ENCODE data around the gene NUCB2.

DNA sequence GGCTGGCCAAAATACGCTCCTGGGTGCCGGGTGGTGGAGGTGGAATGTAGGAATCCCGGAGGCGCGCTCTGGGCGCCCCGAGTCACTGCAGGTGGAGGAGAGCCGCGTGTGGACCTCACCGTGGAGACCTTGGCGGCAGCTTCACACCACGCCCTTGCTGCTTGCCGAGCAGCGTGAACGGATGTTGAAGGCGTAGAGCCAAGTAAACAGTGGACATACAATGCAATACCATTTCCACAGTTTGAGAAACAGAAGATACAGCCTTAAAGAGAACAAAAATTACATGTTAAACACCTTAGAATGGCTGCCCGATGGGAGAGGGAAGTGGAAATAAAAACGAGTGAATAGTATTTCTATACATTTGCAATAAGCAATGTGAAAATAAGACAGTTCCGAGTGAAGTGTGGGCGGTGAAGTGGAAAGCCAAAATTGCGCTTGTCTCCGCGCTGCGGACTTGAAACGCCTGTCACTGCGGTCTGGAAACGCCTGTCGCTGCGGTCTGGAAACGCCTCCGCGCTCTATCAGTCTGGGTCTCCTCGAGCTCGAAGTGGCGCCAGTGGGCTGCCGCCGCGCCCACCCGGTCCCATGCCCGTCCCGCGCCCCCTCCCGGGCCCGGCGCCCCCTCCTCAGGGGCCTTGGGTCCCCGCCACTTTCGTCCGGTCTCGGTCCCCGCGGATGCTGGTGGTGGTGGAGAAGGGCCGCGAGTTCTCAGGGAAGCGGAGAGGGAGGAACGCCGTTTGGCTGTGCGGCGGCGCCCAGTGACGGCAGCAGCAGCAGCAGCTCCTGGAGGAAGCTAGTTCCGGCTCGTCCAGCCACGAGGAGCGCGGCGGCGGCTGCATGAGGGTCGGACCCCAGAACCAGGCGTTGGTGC is 76.6 kb downstream of the NUCB2 start:
- TF ChIP-seq, protein P1, sequence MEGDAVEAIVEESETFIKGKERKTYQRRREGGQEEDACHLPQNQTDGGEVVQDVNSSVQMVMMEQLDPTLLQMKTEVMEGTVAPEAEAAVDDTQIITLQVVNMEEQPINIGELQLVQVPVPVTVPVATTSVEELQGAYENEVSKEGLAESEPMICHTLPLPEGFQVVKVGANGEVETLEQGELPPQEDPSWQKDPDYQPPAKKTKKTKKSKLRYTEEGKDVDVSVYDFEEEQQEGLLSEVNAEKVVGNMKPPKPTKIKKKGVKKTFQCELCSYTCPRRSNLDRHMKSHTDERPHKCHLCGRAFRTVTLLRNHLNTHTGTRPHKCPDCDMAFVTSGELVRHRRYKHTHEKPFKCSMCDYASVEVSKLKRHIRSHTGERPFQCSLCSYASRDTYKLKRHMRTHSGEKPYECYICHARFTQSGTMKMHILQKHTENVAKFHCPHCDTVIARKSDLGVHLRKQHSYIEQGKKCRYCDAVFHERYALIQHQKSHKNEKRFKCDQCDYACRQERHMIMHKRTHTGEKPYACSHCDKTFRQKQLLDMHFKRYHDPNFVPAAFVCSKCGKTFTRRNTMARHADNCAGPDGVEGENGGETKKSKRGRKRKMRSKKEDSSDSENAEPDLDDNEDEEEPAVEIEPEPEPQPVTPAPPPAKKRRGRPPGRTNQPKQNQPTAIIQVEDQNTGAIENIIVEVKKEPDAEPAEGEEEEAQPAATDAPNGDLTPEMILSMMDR (IDR thresholded peaks at IDR 0.05): no peak
- TF ChIP-seq NFIC (IDR thresholded peaks at IDR 0.05; ENCODE audit: borderline replicate concordance) (no peak), RFX5 (IDR thresholded peaks at IDR 0.05; ENCODE audit: low read length) (no peak), ELF1 (IDR thresholded peaks at IDR 0.05) (peak; percentile 56), TCF12 (IDR thresholded peaks at IDR 0.05) (no peak), GATA2 (CRISPR knock-in tag; IDR thresholded peaks at IDR 0.05) (no peak), POLR2AphosphoS5 (IDR thresholded peaks at IDR 0.05; ENCODE audit: low read depth, low read length) (no peak), GABPA (IDR thresholded peaks at IDR 0.05; ENCODE audit: low read depth) (no peak; the same call in 1 of the 2 replicates)
- TF ChIP-seq, protein P2, sequence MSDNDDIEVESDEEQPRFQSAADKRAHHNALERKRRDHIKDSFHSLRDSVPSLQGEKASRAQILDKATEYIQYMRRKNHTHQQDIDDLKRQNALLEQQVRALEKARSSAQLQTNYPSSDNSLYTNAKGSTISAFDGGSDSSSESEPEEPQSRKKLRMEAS (IDR thresholded peaks at IDR 0.05; ENCODE audit: low read depth): peak; percentile 96

All from SK-N-SH (cell line).